ENCODE results near the gene KLF13. TPM values are rescaled to one million over a fixed set of nuclear protein-coding genes. Genes with fewer than 3 reads are reported as not detected.

The KLF13 gene
- total RNA-seq, 1 experiment from 2014 or later = 60.1 TPM

- Histone ChIP-seq H3K9ac (ENCODE audit: low read length) (no peak overlapping the region), H3K4me1 (ENCODE audit: control insufficient read depth in 1 of 2, insufficient read depth in 2 of 2, low read length in 2 of 2) (peaks cover 5 to 10% of the 10 kb centered on the region in 2 experiments; a peak in 3 of 4 replicates), H3K27ac (ENCODE audit: low read depth, low read length) (no peak overlapping the region), H3K79me2 (ENCODE audit: insufficient read depth, low read length) (no peaks in the 10 kb centered on the region), H4K20me1 (ENCODE audit: insufficient read depth) (no peaks in the 10 kb centered on the region), H2AFZ (ENCODE audit: low read depth, low read length, poor library complexity, severe bottlenecking) (no peak overlapping the region), H3K36me3 (ENCODE audit: control insufficient read depth in 1 of 2, insufficient read depth in 2 of 2, low read length in 2 of 2) (no peaks in the 10 kb centered on the region), H3K4me2 (ENCODE audit: low read length) (no peak overlapping the region), H3K27me3 (ENCODE audit: insufficient read depth, low read length) (no peaks in the 10 kb centered on the region), H3K4me3 (replicated peaks in 1 of 2; ENCODE audit: low read depth in 1 of 2, low read length in 2 of 2) (no peak overlapping the region), H3K9me2 (ENCODE audit: insufficient read depth) (no peaks in the 10 kb centered on the region), H3K9me3 (ENCODE audit: control insufficient read depth in 1 of 2, insufficient read depth in 1 of 2, low read depth in 1 of 2, low read length in 2 of 2) (no peaks in the 10 kb centered on the region)
- RAD21 ChIA-PET (ENCODE audit: low non-redundant PET in 1 of 2, low total read pairs in 2 of 2, uncharacterized antibody in 2 of 2, unreplicated experiment in 2 of 2) = no interaction called here
- ATAC-seq (no peak), DNase-seq (ENCODE audit: low read depth, low spot score) (no peak)
- TF ChIP-seq POLR2A (IDR thresholded peaks at IDR 0.05; ENCODE audit: borderline replicate concordance, extremely low read depth, insufficient read depth, insufficient read length) (no peak), EGR1 (IDR thresholded peaks at IDR 0.05; ENCODE audit: low read depth) (no peak), SP1 (IDR thresholded peaks at IDR 0.05; ENCODE audit: low read depth) (no peak), TCF7L2 (IDR thresholded peaks at IDR 0.05; ENCODE audit: borderline replicate concordance, extremely low read depth, insufficient read depth, insufficient read length) (no peak), ZNF274 (IDR thresholded peaks at IDR 0.05; ENCODE audit: low read depth, low read length) (no peak), CBX3 (IDR thresholded peaks at IDR 0.05; ENCODE audit: low read depth) (no peak), SIN3A (IDR thresholded peaks at IDR 0.05; ENCODE audit: low read depth) (no peak), JUND (IDR thresholded peaks at IDR 0.05) (no peak), ELF1 (IDR thresholded peaks at IDR 0.05; ENCODE audit: borderline replicate concordance, low read depth) (no peak), CEBPB (IDR thresholded peaks at IDR 0.05; ENCODE audit: low read depth) (no peak), YY1 (IDR thresholded peaks at IDR 0.05; ENCODE audit: extremely low read depth, insufficient replicate concordance, low read depth, low read length) (no peak), ATF3 (IDR thresholded peaks at IDR 0.05) (no peak), SRF (IDR thresholded peaks at IDR 0.05; ENCODE audit: low read depth) (no peak), CTCF (IDR thresholded peaks at IDR 0.05 in 2 of 3, conservative IDR thresholded peaks at IDR 0.05 in 1 of 3; ENCODE audit: borderline replicate concordance in 1 of 3, insufficient read depth in 1 of 3, low read depth in 2 of 3, low read length in 2 of 3) (no peak), ZBTB33 (IDR thresholded peaks at IDR 0.05; ENCODE audit: extremely low read depth, insufficient replicate concordance, low read length) (no peak)
- intact Hi-C loops (cut with micrococcal nuclease) = no loop called here
- POLR2A ChIA-PET = no interaction called here
- CTCF ChIA-PET = no interaction called here
- no TSS peak for BruUV-seq (replicated peaks)
Measured at GRCh38 chr15:31304751-31305365, 21.8 kb upstream of the KLF13 start.

Measured in HCT116 (cell line).